GM23338 (cell line): ENCODE measurements around the gene ANO1. TPM values are rescaled to one million over a fixed set of nuclear protein-coding genes. Genes with fewer than 3 reads are reported as not detected.

Experiments used
- ATAC-seq: fragments of 200-7000 bp; cut with Tn5 transposase; 3 replicates; pipeline ENCODE4 v1.9.1; 2020
- DNase-seq: peaks from one replicate; pipeline ENCODE4 v3.0.0-alpha.2; 2015; ENCODE audit warnings: low spot score
- H2AFZ ChIP-seq: fragments of 200-600 bp; sonication (generic); 2 replicates; pipeline ENCODE4 v1.8.0; 2016; ENCODE audit warnings: antibody characterized with exemption, mild to moderate bottlenecking, moderate library complexity
- H3F3A ChIP-seq: fragments of 200-600 bp; sonication (generic); replicated peaks from 2 replicates; pipeline ENCODE4 v1.8.0; 2017; ENCODE audit warnings: antibody characterized with exemption, mixed run types, low read depth
- H3K27ac ChIP-seq: fragments of 200-600 bp; sonication (generic); 2 replicates; pipeline ENCODE4 v1.6.1; 2016; ENCODE audit warnings: low read depth
- H3K27me3 ChIP-seq: fragments of 200-600 bp; sonication (generic); 2 replicates; pipeline ENCODE4 v1.8.0; 2016; ENCODE audit warnings: mild to moderate bottlenecking, mixed run types, moderate library complexity; ENCODE audit not compliant: insufficient read depth
- H3K36me3 ChIP-seq: fragments of 200-600 bp; sonication (generic); 2 replicates; pipeline ENCODE4 v1.8.0; 2016; ENCODE audit warnings: mild to moderate bottlenecking; ENCODE audit not compliant: insufficient read depth
- H3K4me1 ChIP-seq: fragments of 200-600 bp; sonication (generic); 2 replicates; pipeline ENCODE4 v1.8.0; 2016; ENCODE audit warnings: mild to moderate bottlenecking, moderate library complexity; ENCODE audit not compliant: insufficient read depth
- H3K4me2 ChIP-seq: fragments of 200-600 bp; sonication (generic); 2 replicates; pipeline ENCODE4 v1.7.1; 2017; ENCODE audit warnings: mixed run types
- H3K4me3 ChIP-seq: fragments of 200-600 bp; sonication (generic); 2 replicates; pipeline ENCODE4 v1.6.1; 2016; ENCODE audit warnings: mixed run types
- H3K79me2 ChIP-seq: fragments of 200-600 bp; sonication (generic); replicated peaks from 2 replicates; pipeline ENCODE4 v1.8.0; 2017; ENCODE audit warnings: mild to moderate bottlenecking; ENCODE audit not compliant: insufficient read depth
- H3K9me2 ChIP-seq: fragments of 200-600 bp; sonication (generic); 2 replicates; pipeline ENCODE4 v1.8.0; 2017; ENCODE audit not compliant: insufficient read depth
- H4K20me1 ChIP-seq: fragments of 200-600 bp; sonication (generic); replicated peaks from 2 replicates; pipeline ENCODE4 v1.8.0; 2017; ENCODE audit warnings: mild to moderate bottlenecking; ENCODE audit not compliant: insufficient read depth
- H3K27ac Mint-ChIP-seq: 2 replicates; pipeline ENCODE4 v1.8.0; 2020; ENCODE audit warnings: inconsistent platforms, mild to moderate bottlenecking, moderate library complexity, mixed read lengths
- H3K27me3 Mint-ChIP-seq: 3 replicates; pipeline ENCODE4 v1.8.0; 2022; ENCODE audit warnings: low read depth, mild to moderate bottlenecking, moderate library complexity, mixed read lengths, inconsistent platforms; ENCODE audit not compliant: insufficient read depth, poor library complexity
- H3K36me3 Mint-ChIP-seq: 3 replicates; pipeline ENCODE4 v1.8.0; 2021; ENCODE audit warnings: low read depth, mild to moderate bottlenecking, inconsistent platforms, moderate library complexity, mixed read lengths
- H3K4me1 Mint-ChIP-seq: 3 replicates; pipeline ENCODE4 v1.8.0; 2020; ENCODE audit warnings: mild to moderate bottlenecking, inconsistent platforms, mixed read lengths
- H3K4me3 Mint-ChIP-seq: 3 replicates; pipeline ENCODE4 v1.8.0; 2021; ENCODE audit warnings: moderate library complexity, mild to moderate bottlenecking, inconsistent platforms, mixed read lengths
- H3K9me3 Mint-ChIP-seq: 3 replicates; pipeline ENCODE4 v1.8.0; 2020; ENCODE audit warnings: moderate library complexity, mild to moderate bottlenecking, inconsistent platforms, mixed read lengths
- CREB1 ChIP-seq: fragments of 250-450 bp; sonication (Bioruptor Pico); IDR thresholded peaks from 2 replicates; pipeline ENCODE4 v1.5.0; 2020; ENCODE audit warnings: low read depth, mild to moderate bottlenecking, moderate library complexity
- CTCF ChIP-seq, 2 experiments: fragments of 200-600 bp in 1 of 2; sonication (generic) in 1 of 2; conservative IDR thresholded peaks; 2 replicates each; pipeline versions ENCODE4 v1.5.1 to v1.6.1; 2016 to 2017; ENCODE audit warnings: antibody characterized with exemption in 2 of 2, low read depth in 2 of 2, mild to moderate bottlenecking in 2 of 2, moderate library complexity in 1 of 2
- ETS1 ChIP-seq: IDR thresholded peaks from 2 replicates; pipeline ENCODE4 v1.6.1; 2016; ENCODE audit warnings: antibody characterized with exemption
- EZH2 ChIP-seq: fragments of 200-600 bp; sonication (generic); IDR thresholded peaks from one replicate; pipeline ENCODE4 v1.8.0; 2017; ENCODE audit warnings: antibody characterized with exemption, mild to moderate bottlenecking, low read depth; ENCODE audit not compliant: unreplicated experiment
- EZH2phosphoT487 ChIP-seq: fragments of 200-600 bp; sonication (generic); IDR thresholded peaks from one replicate; pipeline ENCODE4 v1.8.1; 2018; ENCODE audit warnings: antibody characterized with exemption; ENCODE audit not compliant: unreplicated experiment
- JUNB ChIP-seq: IDR thresholded peaks from one replicate; pipeline ENCODE4 v1.6.1; 2016; ENCODE audit warnings: antibody characterized with exemption; ENCODE audit not compliant: unreplicated experiment
- NANOG ChIP-seq: IDR thresholded peaks from 2 replicates; pipeline ENCODE4 v1.6.1; 2016; ENCODE audit warnings: antibody characterized with exemption, borderline replicate concordance
- REST ChIP-seq: IDR thresholded peaks from one replicate; pipeline ENCODE4 v1.6.1; 2018; ENCODE audit warnings: antibody characterized with exemption; ENCODE audit not compliant: unreplicated experiment
- STAT1 ChIP-seq: IDR thresholded peaks from one replicate; pipeline ENCODE4 v1.6.1; 2016; ENCODE audit warnings: antibody characterized with exemption; ENCODE audit not compliant: unreplicated experiment
- ZNF331 ChIP-seq: fragments of 250-450 bp; sonication (Bioruptor Pico); IDR thresholded peaks from 2 replicates; pipeline ENCODE4 v1.5.0; 2020; ENCODE audit warnings: low read depth, mild to moderate bottlenecking, moderate library complexity
- polyA plus RNA-seq: library from polyadenylated mRNA; unstranded; fragments of >200 nt; fragmentation: Nextera tagmentation; extraction: Ambion mirVana; gene quantifications from 2 replicates; pipeline ENCODE4 v1.2.1, GENCODE V29; 2016
- total RNA-seq: library from RNA; depleted of rRNA; stranded (reverse); fragments of >200 nt; shearing (Covaris generic); gene quantifications from 2 replicates; pipeline ENCODE4 v1.2.3, GENCODE V29; 2014

ANO1 gene
- total and polyA plus RNA-seq, 2 experiments from 2014 or later = 1.4 to 3.4 TPM

- TF ChIP-seq CREB1 (CRISPR knock-in tag) (no peak), JUNB (no peak), REST (no peak), CTCF (conservative IDR thresholded peaks at IDR 0.05; ENCODE audit: low read depth in 2 of 2) (no peak), ETS1 (no peak), ZNF331 (CRISPR knock-in tag) (no peak), EZH2phosphoT487 (no peak)
Observed at GRCh38 chr11:70230151-70230839, 152.2 kb downstream of the ANO1 start (continued).

GRCh38 chr11:70230840-70231710, 153.0 kb downstream of the ANO1 start:
- H3K4me3 ChIP-seq = no peak overlapping the region
- H3K4me1 ChIP-seq = no peaks in the 10 kb centered on the region; the same call in 1 of the 2 replicates
- peaks cover 7% of the 10 kb centered on the region for H3K27me3 Mint-ChIP-seq
- no peak overlapping the region for H3K27ac Mint-ChIP-seq
- H3K4me3 Mint-ChIP-seq = no peak overlapping the region
- H3K4me1 Mint-ChIP-seq = peaks cover 11% of the 10 kb centered on the region
- H3K27me3 ChIP-seq = no peaks in the 10 kb centered on the region
- H3K9me3 Mint-ChIP-seq = no peaks in the 10 kb centered on the region
- no peaks in the 10 kb centered on the region for H3K36me3 Mint-ChIP-seq
- no peaks in the 10 kb centered on the region for H3F3A ChIP-seq
- no peaks in the 10 kb centered on the region for H3K79me2 ChIP-seq
- ATAC-seq = no peak
- no peak overlapping the region for H3K4me2 ChIP-seq
- no peaks in the 10 kb centered on the region for H3K36me3 ChIP-seq
- peak overlapping the region; percentile 78; the same call in 1 of the 2 replicates for H2AFZ ChIP-seq
- H4K20me1 ChIP-seq = no peaks in the 10 kb centered on the region
- no peak for DNase-seq
- no peaks in the 10 kb centered on the region for H3K9me2 ChIP-seq
- no peak overlapping the region for H3K27ac ChIP-seq
- TF ChIP-seq EZH2 (no peak), ETS1 (no peak), STAT1 (no peak), NANOG (no peak)
